ENCODE results near the gene ECM2. TPM values are rescaled to one million over a fixed set of nuclear protein-coding genes. Genes with fewer than 3 reads are reported as not detected.

ECM2 gene
- total RNA-seq, 1 experiment from 2014 or later = not detected

GRCh38 chr9:92476962-92477361, 58.8 kb downstream of the ECM2 start:
- Histone ChIP-seq H3K27ac (ENCODE audit: low read length) (no peak overlapping the region), H3K4me1 (ENCODE audit: control insufficient read depth, insufficient read depth, low read length) (no peaks in the 10 kb centered on the region), H3K36me3 (ENCODE audit: control insufficient read depth, insufficient read depth, low read length) (no peaks in the 10 kb centered on the region), H3K4me3 (ENCODE audit: low read depth in 2 of 2, low read length in 2 of 2) (no peak overlapping the region), H3K9me3 (ENCODE audit: control insufficient read depth, insufficient read depth, low read depth, low read length) (no peaks in the 10 kb centered on the region), H3K27me3 (ENCODE audit: control insufficient read depth, insufficient read depth, low read length) (no peaks in the 10 kb centered on the region)
- in situ Hi-C loops (cut with HindIII; ENCODE audit: low pct_unique_long_range_greater_than_20kb, low sequenced_read_pairs) = no loop called here
- CTCF ChIA-PET = no interaction called here
- DNase-seq (ENCODE audit: low read depth, low spot score) (no peak), ATAC-seq (no peak)
- intact Hi-C loops (cut with micrococcal nuclease; ENCODE audit: unreplicated experiment) = no loop called here
- POLR2A ChIA-PET = no interaction called here
- no TSS peak for BruUV-seq (replicated peaks)
- no peak for TF ChIP-seq REST (IDR thresholded peaks at IDR 0.05; ENCODE audit: insufficient read depth in 1 of 2, low read depth in 2 of 2, low read length in 1 of 2)
- TF ChIP-seq CTCF (IDR thresholded peaks at IDR 0.05) = no peak
- no peak for TF ChIP-seq SIN3A (IDR thresholded peaks at IDR 0.05; ENCODE audit: borderline replicate concordance, insufficient read depth, low read depth, low read length)
- no peak for TF ChIP-seq POLR2AphosphoS5 (IDR thresholded peaks at IDR 0.05; ENCODE audit: low read depth, low read length)
- TF ChIP-seq TCF7L2 (IDR thresholded peaks at IDR 0.05; ENCODE audit: low read depth, low read length) = no peak

GRCh38 chr9:92474587-92474986, 61.2 kb downstream of the ECM2 start:
- H3K36me3 ChIP-seq (ENCODE audit: control insufficient read depth, insufficient read depth, low read length) = no peaks in the 10 kb centered on the region
- H3K4me3 ChIP-seq (ENCODE audit: low read depth in 2 of 2, low read length in 2 of 2) = no peak overlapping the region
- CTCF ChIA-PET = no interaction called here
- TF ChIP-seq POLR2AphosphoS5 (IDR thresholded peaks at IDR 0.05; ENCODE audit: low read depth, low read length) (no peak), REST (IDR thresholded peaks at IDR 0.05; ENCODE audit: insufficient read depth in 1 of 2, low read depth in 2 of 2, low read length in 1 of 2) (no peak), TCF7L2 (IDR thresholded peaks at IDR 0.05; ENCODE audit: low read depth, low read length) (no peak), CTCF (IDR thresholded peaks at IDR 0.05) (no peak)
- no peak overlapping the region for H3K27ac ChIP-seq (ENCODE audit: low read length)
- BruUV-seq (replicated peaks) = no TSS peak
- no peak for ATAC-seq
- H3K4me1 ChIP-seq (ENCODE audit: control insufficient read depth, insufficient read depth, low read length) = no peaks in the 10 kb centered on the region
- no peaks in the 10 kb centered on the region for H3K9me3 ChIP-seq (ENCODE audit: control insufficient read depth, insufficient read depth, low read depth, low read length)
- no peaks in the 10 kb centered on the region for H3K27me3 ChIP-seq (ENCODE audit: control insufficient read depth, insufficient read depth, low read length)
- in situ Hi-C loops (cut with HindIII; ENCODE audit: low pct_unique_long_range_greater_than_20kb, low sequenced_read_pairs) (no loop called here), intact Hi-C loops (cut with micrococcal nuclease; ENCODE audit: unreplicated experiment) (no loop called here)
- no peak for DNase-seq (ENCODE audit: low read depth, low spot score)
- POLR2A ChIA-PET = no interaction called here
